VCaP (cell line): ENCODE results near the gene HOXA7.

ENCODE experiments used
- H3K27ac ChIP-seq: fragments of 450-650 bp; 2 replicates; pipeline ENCODE4 v1.5.1; 2017
- TF ChIP-seq, protein P1 (sequence below): fragments of 450-650 bp; conservative IDR thresholded peaks from 2 replicates; pipeline ENCODE4 v1.5.1; 2017; ENCODE audit warnings: mild to moderate bottlenecking, moderate library complexity

HOXA7 gene

DNA sequence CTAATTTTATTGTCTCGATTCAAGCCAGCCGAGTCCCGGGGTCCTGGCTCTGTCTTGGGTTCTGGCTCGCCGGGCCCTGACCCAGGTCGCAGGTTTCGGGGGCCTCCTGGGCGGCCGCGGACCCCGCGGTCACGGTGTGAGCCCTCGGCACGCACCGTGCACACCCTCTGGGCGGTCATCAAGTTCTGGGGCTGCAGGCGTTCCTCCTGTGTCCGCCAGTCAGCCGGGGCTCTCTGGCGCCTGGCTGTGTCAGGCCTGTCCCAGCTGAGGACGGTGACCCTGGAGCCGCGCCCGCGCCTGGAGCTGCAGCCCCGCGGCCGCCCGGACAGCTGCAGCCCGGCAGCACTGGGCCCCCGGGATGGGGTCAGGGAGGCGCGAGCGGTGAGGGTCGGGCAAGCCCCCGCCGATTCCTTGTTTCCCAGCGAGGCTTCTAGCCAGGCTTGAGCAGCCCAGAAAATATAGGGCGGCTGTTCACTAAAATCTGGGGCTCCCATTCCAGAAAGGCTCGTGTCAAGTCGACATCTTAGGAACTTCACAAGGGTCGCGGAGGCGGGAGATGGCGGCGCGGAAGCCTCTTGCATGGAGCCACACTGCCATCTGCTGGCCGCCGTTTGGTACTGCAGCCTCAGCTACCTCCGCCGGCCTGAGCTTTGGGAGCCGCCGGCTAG lies 4.2 kb upstream of the HOXA7 start:
- peak overlapping the region; percentile 99 for H3K27ac ChIP-seq
- TF ChIP-seq, protein P1, sequence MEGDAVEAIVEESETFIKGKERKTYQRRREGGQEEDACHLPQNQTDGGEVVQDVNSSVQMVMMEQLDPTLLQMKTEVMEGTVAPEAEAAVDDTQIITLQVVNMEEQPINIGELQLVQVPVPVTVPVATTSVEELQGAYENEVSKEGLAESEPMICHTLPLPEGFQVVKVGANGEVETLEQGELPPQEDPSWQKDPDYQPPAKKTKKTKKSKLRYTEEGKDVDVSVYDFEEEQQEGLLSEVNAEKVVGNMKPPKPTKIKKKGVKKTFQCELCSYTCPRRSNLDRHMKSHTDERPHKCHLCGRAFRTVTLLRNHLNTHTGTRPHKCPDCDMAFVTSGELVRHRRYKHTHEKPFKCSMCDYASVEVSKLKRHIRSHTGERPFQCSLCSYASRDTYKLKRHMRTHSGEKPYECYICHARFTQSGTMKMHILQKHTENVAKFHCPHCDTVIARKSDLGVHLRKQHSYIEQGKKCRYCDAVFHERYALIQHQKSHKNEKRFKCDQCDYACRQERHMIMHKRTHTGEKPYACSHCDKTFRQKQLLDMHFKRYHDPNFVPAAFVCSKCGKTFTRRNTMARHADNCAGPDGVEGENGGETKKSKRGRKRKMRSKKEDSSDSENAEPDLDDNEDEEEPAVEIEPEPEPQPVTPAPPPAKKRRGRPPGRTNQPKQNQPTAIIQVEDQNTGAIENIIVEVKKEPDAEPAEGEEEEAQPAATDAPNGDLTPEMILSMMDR = peak; percentile 96

DNA sequence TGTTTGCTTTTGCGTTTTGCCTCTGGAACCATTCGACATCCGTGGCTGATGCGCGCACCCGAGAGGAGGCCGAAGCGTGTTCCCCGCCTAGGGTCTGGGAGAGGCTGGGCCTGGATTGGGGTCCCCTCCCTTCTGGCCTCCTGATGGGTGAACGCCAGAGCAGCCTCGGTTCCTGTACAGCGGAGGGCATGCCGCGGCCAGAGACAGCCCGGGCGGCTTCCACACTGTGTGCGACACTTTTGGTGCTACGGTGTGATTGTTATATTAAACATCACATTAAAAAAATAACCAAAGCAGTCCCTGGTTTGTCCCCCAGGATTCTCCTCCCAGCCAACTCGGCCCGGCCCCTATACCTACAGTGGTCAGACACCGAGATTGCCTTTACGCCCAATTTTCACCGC lies 3.7 kb upstream of the HOXA7 start:
- TF ChIP-seq, protein P1 = no peak

DNA sequence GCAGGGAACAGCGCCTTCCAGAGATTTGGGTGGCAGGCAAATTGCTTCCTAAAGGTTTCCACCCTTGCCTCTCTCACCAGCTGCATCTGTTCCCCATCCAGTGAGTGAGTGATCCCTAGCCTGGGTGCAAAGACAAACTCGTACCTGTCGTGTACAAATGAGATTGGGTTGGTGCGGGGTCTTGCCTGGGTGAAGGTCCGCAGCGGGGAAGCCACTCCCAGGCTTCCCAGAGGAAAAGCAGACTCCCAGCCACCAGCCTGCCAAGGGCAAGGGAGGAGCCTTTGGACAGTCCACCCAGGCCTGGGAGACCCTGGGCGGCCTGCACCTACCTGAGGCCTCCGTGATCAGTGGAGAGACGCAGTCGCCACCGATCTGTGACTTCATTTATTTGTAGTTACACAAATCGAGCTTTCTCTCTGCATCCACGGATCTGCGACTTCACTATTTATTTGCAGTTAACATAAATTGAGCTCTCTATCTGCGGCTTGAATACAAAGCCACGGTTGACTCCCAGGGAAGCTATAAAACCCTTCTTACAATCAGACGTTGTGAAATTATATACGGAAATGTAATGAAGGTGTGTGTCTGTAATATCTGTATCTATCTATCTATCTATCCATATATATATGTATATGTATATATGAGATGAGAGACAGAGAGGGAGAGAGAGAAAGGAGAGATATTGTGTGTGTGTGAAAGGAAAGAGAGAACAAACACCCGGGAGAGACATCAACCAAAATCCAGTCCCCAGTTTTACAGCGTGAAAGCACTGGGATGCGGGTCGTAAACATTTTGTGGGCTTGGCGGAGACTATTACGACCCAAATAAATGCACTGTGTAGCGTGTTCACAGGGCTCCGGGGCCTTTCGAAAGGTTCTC lies 3.0 kb upstream of the HOXA7 start:
- H3K27ac ChIP-seq = peak overlapping the region; percentile 99

More for the DNA sequence above, 3.7 kb upstream of the HOXA7 start:
- peak overlapping the region; percentile 99 for H3K27ac ChIP-seq

DNA sequence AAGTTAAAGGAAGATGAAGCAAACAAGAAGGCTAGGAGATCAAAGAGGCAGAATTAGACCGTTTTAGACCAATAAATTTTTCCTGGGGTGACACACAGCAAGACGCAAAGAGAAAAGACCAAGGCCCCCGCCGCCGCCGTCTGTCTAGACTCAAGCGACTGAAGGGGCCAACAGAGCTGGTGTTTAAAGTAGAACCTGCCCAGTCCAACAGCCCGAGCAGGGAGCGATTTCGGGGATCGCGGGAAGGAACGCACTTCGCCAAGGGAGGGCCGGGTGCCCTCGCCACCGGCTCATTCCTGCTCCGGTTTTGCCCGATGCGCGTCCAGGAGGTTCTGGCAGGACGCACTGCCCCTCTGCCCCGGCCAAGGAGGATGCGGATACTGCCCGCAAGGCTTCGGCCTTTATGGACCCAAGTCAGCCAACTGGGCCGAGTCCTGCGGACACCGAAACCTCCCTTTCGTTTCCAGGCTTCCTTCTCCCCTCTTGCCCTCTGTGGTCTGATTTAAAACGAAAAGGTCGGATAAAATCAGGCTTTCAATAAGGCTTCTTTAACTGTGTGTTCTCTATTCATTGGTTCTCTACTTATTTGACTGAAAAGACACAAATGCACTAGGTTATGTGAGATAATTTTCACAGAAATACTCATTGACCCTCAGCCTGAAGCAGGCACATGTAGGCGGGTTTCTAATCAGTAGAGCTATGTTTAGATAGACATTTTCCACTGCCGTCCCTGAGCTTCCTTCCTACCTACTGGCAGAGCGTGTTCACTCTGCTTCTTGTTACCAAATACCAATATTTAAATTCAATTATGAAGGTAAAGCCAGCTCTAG lies 2.2 kb upstream of the HOXA7 start:
- H3K27ac ChIP-seq = peak overlapping the region; percentile 99; the same call in 1 of the 2 replicates
- TF ChIP-seq, protein P1 = no peak

More for the DNA sequence above, 3.0 kb upstream of the HOXA7 start:
- TF ChIP-seq, protein P1 = no peak

DNA sequence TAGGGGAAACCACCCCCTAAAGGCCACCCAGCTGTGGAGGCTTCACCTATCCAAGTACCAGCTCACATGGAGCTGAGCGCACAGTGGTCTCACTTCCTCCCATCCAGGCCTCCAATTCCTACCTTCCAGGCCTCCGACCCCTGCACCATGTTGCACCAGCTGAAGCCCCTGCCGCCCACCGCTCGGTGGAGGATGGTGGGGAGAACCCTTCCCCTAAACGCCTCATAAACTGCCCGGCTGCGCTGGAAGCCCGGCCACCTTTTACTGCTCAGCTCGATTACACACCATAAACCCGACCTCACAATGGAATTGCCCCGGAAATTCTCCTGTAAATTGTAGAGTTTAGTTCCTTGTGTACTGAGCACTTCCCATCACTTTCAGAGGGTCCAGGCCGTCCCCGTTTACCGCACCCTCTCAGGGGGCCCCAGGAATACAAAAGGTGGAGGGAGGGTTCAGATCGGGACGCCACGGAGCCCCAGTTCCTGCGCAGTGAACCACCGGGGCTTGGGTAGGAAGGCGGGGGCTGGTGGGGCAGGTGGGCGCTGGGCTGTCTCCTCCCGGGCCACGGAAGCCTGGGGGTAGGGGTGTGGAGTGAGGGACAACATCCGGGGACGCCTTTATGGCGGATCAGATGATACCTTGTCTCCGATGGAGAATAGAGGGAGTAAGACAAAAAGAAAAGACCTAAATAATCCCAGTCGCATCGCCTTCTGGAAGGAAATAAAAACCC lies 1.4 kb upstream of the HOXA7 start:
- TF ChIP-seq, protein P1 = no peak
- H3K27ac ChIP-seq = no peak overlapping the region

DNA sequence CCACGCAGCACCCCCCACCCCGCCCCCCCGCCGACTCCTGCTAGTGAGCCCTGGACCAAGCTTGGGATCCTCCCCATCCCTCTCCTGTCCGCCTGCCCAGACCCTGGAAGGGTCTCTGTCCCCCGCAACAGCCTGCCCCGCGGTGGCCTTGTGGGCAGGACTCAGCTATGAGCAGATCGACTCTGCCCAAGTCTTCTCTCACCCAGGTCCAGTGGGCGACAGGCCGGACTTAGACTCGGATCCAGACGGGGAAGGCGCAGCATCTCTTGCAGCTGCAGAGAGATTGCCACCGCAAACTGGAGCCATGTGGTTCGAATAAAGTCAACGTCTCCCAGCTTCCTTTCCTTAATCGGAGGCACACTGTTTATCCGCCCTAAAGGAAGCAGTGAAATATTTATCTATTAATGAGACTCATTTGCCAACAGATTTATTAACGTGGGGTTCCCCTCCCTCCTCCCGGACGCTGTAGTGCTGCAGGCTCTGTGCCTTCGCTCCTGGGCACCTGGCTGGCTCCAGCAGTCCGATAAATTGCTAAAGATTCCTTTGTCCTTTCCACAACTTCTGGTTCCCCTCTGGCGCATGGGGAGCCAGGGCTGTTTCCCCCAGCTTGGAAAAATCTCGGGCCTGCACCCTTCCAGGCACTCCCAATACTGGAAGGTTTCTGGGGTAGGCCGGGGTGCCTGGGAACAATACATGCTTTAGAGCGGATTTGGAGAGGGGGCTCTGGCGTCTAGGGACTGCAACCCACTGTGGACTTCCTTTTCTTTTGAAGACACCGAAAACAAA lies 634 bp upstream of the HOXA7 start:
- H3K27ac ChIP-seq = no peak overlapping the region
- TF ChIP-seq, protein P1 = no peak
